H9 (cell line): Measurements from ENCODE around the gene OPN1SW. TPM values are rescaled to one million over a fixed set of nuclear protein-coding genes. Genes with fewer than 3 reads are reported as not detected.

Experiments
- DNase-seq: peaks from one replicate; pipeline ENCODE4 v3.0.0-alpha.2; 2017
- H2AFZ ChIP-seq: one replicate; pipeline ENCODE4 v1.6.1; 2013; ENCODE audit warnings: mild to moderate bottlenecking, low read length, control low read depth, moderate library complexity
- H2AK5ac ChIP-seq: 2 replicates; pipeline ENCODE4 v1.6.1; 2013; ENCODE audit warnings: low read length, control low read depth, mixed read lengths; ENCODE audit not compliant: insufficient read length
- H2BK120ac ChIP-seq: one replicate; pipeline ENCODE4 v1.6.1; 2013; ENCODE audit warnings: low read depth, mild to moderate bottlenecking, low read length, control low read depth, inconsistent platforms; ENCODE audit not compliant: poor library complexity, severe bottlenecking
- H2BK12ac ChIP-seq: 2 replicates; pipeline ENCODE4 v1.6.1; 2013; ENCODE audit warnings: low read length, control low read depth, mixed read lengths, low read depth; ENCODE audit not compliant: insufficient read length
- H2BK15ac ChIP-seq: 2 replicates; pipeline ENCODE4 v1.6.1; 2013; ENCODE audit warnings: low read depth, low read length, control low read depth
- H2BK20ac ChIP-seq: one replicate; pipeline ENCODE4 v1.6.1; 2013; ENCODE audit warnings: low read depth, mild to moderate bottlenecking, low read length, control low read depth, inconsistent platforms; ENCODE audit not compliant: poor library complexity, severe bottlenecking
- H2BK5ac ChIP-seq: 2 replicates; pipeline ENCODE4 v1.6.1; 2013; ENCODE audit warnings: low read length, control low read depth, mixed read lengths; ENCODE audit not compliant: insufficient read length
- H3K14ac ChIP-seq: 2 replicates; pipeline ENCODE4 v1.6.1; 2013; ENCODE audit warnings: low read length, control low read depth; ENCODE audit not compliant: insufficient read depth
- H3K18ac ChIP-seq: 2 replicates; pipeline ENCODE4 v1.6.1; 2013; ENCODE audit warnings: low read depth, mild to moderate bottlenecking, mixed read lengths, low read length, control low read depth; ENCODE audit not compliant: insufficient read length
- H3K23ac ChIP-seq: 2 replicates; pipeline ENCODE4 v1.6.1; 2013; ENCODE audit warnings: low read length, control low read depth, mixed read lengths, low read depth; ENCODE audit not compliant: insufficient read length
- H3K23me2 ChIP-seq: 2 replicates; pipeline ENCODE4 v1.6.1; 2013; ENCODE audit warnings: low read depth, mild to moderate bottlenecking, mixed read lengths, low read length, control low read depth; ENCODE audit not compliant: insufficient read length, poor library complexity, severe bottlenecking
- H3K27ac ChIP-seq: 2 replicates; pipeline ENCODE4 v1.5.1; 2013; ENCODE audit warnings: low read length, control low read depth, mixed read lengths, low read depth; ENCODE audit not compliant: insufficient read length
- H3K27me3 ChIP-seq: 2 replicates; pipeline ENCODE4 v1.6.1; 2013; ENCODE audit warnings: low read length, control low read depth, inconsistent platforms; ENCODE audit not compliant: insufficient read depth
- H3K4ac ChIP-seq: 2 replicates; pipeline ENCODE4 v1.6.1; 2013; ENCODE audit warnings: low read depth, mild to moderate bottlenecking, control low read depth, inconsistent platforms, low read length, moderate library complexity
- H3K4me1 ChIP-seq: 2 replicates; pipeline ENCODE4 v1.6.1; 2013; ENCODE audit warnings: low read length, control low read depth, inconsistent platforms; ENCODE audit not compliant: insufficient read depth
- H3K4me2 ChIP-seq: 2 replicates; pipeline ENCODE4 v1.6.1; 2013; ENCODE audit warnings: low read length, control low read depth, mixed read lengths; ENCODE audit not compliant: insufficient read length, insufficient read depth
- H3K56ac ChIP-seq: 2 replicates; pipeline ENCODE4 v1.6.1; 2013; ENCODE audit warnings: low read depth, mild to moderate bottlenecking, mixed read lengths, low read length, control low read depth; ENCODE audit not compliant: insufficient read length
- H3K79me1 ChIP-seq: 2 replicates; pipeline ENCODE4 v1.6.1; 2013; ENCODE audit warnings: low read depth, mild to moderate bottlenecking, moderate library complexity, low read length, control low read depth, inconsistent platforms; ENCODE audit not compliant: insufficient read depth, poor library complexity, severe bottlenecking
- H3K79me2 ChIP-seq: 2 replicates; pipeline ENCODE4 v1.6.1; 2013; ENCODE audit warnings: low read length, control low read depth, inconsistent platforms; ENCODE audit not compliant: insufficient read depth
- H3K9ac ChIP-seq: 2 replicates; pipeline ENCODE4 v1.6.1; 2013; ENCODE audit warnings: low read length, control low read depth, mixed read lengths; ENCODE audit not compliant: insufficient read length; ENCODE audit errors: extremely low read depth
- H3K9me3 ChIP-seq: one replicate; pipeline ENCODE4 v1.6.1; 2013; ENCODE audit warnings: low read depth, low read length, inconsistent platforms; ENCODE audit not compliant: control insufficient read depth
- H3T11ph ChIP-seq: one replicate; pipeline ENCODE4 v1.6.1; 2013; ENCODE audit warnings: mild to moderate bottlenecking, low read length, control low read depth, inconsistent platforms
- H4K20me1 ChIP-seq: one replicate; pipeline ENCODE4 v1.6.1; 2013; ENCODE audit not compliant: control insufficient read depth, insufficient read length, insufficient read depth
- H4K5ac ChIP-seq: 2 replicates; pipeline ENCODE4 v1.6.1; 2013; ENCODE audit warnings: low read depth, mild to moderate bottlenecking, mixed read lengths, low read length, control low read depth; ENCODE audit not compliant: insufficient read length
- H4K8ac ChIP-seq: replicated peaks from 2 replicates; pipeline ENCODE4 v1.6.1; 2013; ENCODE audit warnings: low read length, control low read depth, mixed read lengths, low read depth; ENCODE audit not compliant: insufficient read length
- H4K91ac ChIP-seq: 2 replicates; pipeline ENCODE4 v1.6.1; 2013; ENCODE audit warnings: low read depth, mild to moderate bottlenecking, moderate library complexity, mixed read lengths, low read length, control low read depth; ENCODE audit not compliant: insufficient read length
- H3K27ac Mint-ChIP-seq, 3 experiments: 2 replicates in 2 of 3; 3 replicates in 1 of 3; pipeline ENCODE4 v1.8.0; 2020 to 2021; ENCODE audit warnings: mixed read lengths in 3 of 3, mild to moderate bottlenecking in 1 of 3, moderate library complexity in 1 of 3
- H3K27me3 Mint-ChIP-seq: 2 replicates; pipeline ENCODE4 v1.8.0; 2021; ENCODE audit warnings: low read depth, mild to moderate bottlenecking, moderate library complexity, mixed read lengths
- H3K36me3 Mint-ChIP-seq, 3 experiments: 2 replicates in 2 of 3; 3 replicates in 1 of 3; pipeline ENCODE4 v1.8.0; 2020 to 2021; ENCODE audit warnings: low read depth in 3 of 3, mixed read lengths in 3 of 3; ENCODE audit not compliant: insufficient read depth in 1 of 3
- H3K4me1 Mint-ChIP-seq, 2 experiments: 2 replicates each; pipeline ENCODE4 v1.8.0; 2020; ENCODE audit warnings: mixed read lengths in 2 of 2
- H3K4me3 Mint-ChIP-seq, 2 experiments: 2 replicates in 1 of 2; 3 replicates in 1 of 2; pipeline ENCODE4 v1.8.0; 2020 to 2021; ENCODE audit warnings: mild to moderate bottlenecking in 2 of 2, mixed read lengths in 2 of 2, moderate library complexity in 1 of 2
- H3K9me3 Mint-ChIP-seq, 2 experiments: 2 replicates in 1 of 2; 3 replicates in 1 of 2; pipeline ENCODE4 v1.8.0; 2020; ENCODE audit warnings: mild to moderate bottlenecking in 2 of 2, mixed read lengths in 2 of 2, moderate library complexity in 1 of 2
- WGBS: extraction: QIAGEN DNeasy Blood & Tissue Kit; methylation state at CpG from one replicate; pipeline ENCODE4 v1.1.7; 2013; ENCODE audit warnings: missing lambda C conversion rate, low lambda C conversion rate, mixed read lengths; ENCODE audit not compliant: insufficient read length; ENCODE audit errors: extremely low coverage; 5-methylcytosine and 5-hydroxymethylcytosine counted together
- total RNA-seq: library from RNA; stranded (reverse); gene quantifications from 2 replicates; pipeline ENCODE4 v1.2.1, GENCODE V29; 2021
- TF ChIP-seq, protein P1 (sequence below): fragments of 200-600 bp; sonication (generic); conservative IDR thresholded peaks from 3 replicates; pipeline ENCODE4 v1.8.0; 2021; ENCODE audit warnings: antibody characterized with exemption, mild to moderate bottlenecking

OPN1SW gene
- total RNA-seq, 1 experiment from 2014 or later = not detected

DNA sequence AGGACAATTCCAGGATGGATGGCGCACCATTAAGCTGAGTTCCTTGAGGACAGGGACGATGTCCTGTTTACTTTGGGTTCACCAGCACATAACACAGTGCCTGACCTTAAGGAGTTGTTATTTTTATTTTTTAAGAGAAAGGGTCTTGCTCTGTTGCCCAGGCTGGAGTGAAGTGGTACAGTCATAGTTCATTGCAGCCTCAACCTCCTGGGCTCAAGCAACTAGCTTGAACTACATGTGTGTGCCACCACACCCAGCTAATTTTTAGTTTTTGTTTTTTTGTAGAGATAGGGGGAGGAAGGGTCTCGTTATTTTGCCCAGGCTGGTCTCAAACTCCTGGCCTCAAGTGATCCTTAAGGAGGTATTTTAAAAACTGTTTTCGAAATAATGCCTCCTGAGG is 38.2 kb downstream of the OPN1SW start:
- Histone ChIP-seq H2AFZ (no peak overlapping the region), H3K4me2 (no peak overlapping the region), H2BK120ac (no peak overlapping the region), H3K9me3 (no peaks in the 10 kb centered on the region), H4K5ac (no peak overlapping the region), H3K9ac (no peak overlapping the region), H4K20me1 (no peaks in the 10 kb centered on the region), H2BK20ac (no peak overlapping the region), H3K79me1 (peaks cover 3% of the 10 kb centered on the region), H3K79me2 (peaks cover 24% of the 10 kb centered on the region), H3K4me1 (no peaks in the 10 kb centered on the region; the same call in 1 of the 2 replicates), H4K8ac (no peak overlapping the region), H3K23me2 (peaks cover 8% of the 10 kb centered on the region), H3K4ac (no peak overlapping the region), H2BK12ac (no peak overlapping the region), H3K27me3 (no peaks in the 10 kb centered on the region), H3K14ac (no peak overlapping the region), H3T11ph (no peak overlapping the region), H3K18ac (no peak overlapping the region), H3K23ac (no peak overlapping the region), H3K27ac (no peak overlapping the region), H2BK5ac (no peak overlapping the region), H2AK5ac (no peak overlapping the region), H2BK15ac (no peak overlapping the region), H4K91ac (no peak overlapping the region), H3K56ac (no peak overlapping the region)
- Mint-ChIP-seq H3K4me1 (peaks cover 23 to 29% of the 10 kb centered on the region in 2 experiments), H3K36me3 (no peaks in the 10 kb centered on the region), H3K9me3 (no peaks in the 10 kb centered on the region), H3K27me3 (peaks cover 7% of the 10 kb centered on the region), H3K4me3 (no peak overlapping the region), H3K27ac (no peak overlapping the region)
- DNase-seq = no peak
- TF ChIP-seq, protein P1, sequence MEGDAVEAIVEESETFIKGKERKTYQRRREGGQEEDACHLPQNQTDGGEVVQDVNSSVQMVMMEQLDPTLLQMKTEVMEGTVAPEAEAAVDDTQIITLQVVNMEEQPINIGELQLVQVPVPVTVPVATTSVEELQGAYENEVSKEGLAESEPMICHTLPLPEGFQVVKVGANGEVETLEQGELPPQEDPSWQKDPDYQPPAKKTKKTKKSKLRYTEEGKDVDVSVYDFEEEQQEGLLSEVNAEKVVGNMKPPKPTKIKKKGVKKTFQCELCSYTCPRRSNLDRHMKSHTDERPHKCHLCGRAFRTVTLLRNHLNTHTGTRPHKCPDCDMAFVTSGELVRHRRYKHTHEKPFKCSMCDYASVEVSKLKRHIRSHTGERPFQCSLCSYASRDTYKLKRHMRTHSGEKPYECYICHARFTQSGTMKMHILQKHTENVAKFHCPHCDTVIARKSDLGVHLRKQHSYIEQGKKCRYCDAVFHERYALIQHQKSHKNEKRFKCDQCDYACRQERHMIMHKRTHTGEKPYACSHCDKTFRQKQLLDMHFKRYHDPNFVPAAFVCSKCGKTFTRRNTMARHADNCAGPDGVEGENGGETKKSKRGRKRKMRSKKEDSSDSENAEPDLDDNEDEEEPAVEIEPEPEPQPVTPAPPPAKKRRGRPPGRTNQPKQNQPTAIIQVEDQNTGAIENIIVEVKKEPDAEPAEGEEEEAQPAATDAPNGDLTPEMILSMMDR = no peak
- WGBS = no CpG with 5 or more reads among the region's 4 CpGs
